GM19467 (cell line): Measurements from ENCODE around the gene SNAPC1.
A peak's percentile ranks its signal among the peaks of the same experiment; 100 is the strongest.
"Not testable (repeated sequence)": the region's sequence is repeated elsewhere in the genome, so short reads cannot be mapped to it uniquely, and the experiment has no call there.

Source experiments
- ATAC-seq: cut with Tn5 transposase; IDR thresholded peaks from one replicate; pipeline ENCODE4 v1.9.1; 2021; ENCODE audit warnings: mild to moderate bottlenecking, moderate library complexity; ENCODE audit not compliant: unreplicated experiment

Gene SNAPC1

GRCh38 chr14:61761959-61762786 lies at the start of gene SNAPC1:
SNAPC1 (plus strand) TSS chr14:61762420; CDS start chr14:61762461, 41 bp downstream.
- peak; percentile 99 for ATAC-seq

GRCh38 chr14:61713724-61714437 lies 48.3 kb upstream of the SNAPC1 start:
- no peak for ATAC-seq

- no peak for ATAC-seq
Observed at GRCh38 chr14:61716956-61717355, 45.3 kb upstream of the SNAPC1 start.

GRCh38 chr14:61718039-61718438 lies 44.2 kb upstream of the SNAPC1 start:
- ATAC-seq, result no peak

GRCh38 chr14:61719344-61720293 lies 42.6 kb upstream of the SNAPC1 start:
- ATAC-seq, result no peak

- no peak for ATAC-seq
Observed at GRCh38 chr14:61720294-61720661, 41.9 kb upstream of the SNAPC1 start.

- ATAC-seq, result no peak
Observed at GRCh38 chr14:61720741-61721140, 41.5 kb upstream of the SNAPC1 start.

- no peak for ATAC-seq
Observed at GRCh38 chr14:61724133-61724532, 38.1 kb upstream of the SNAPC1 start.

- ATAC-seq, result no peak
Observed at GRCh38 chr14:61726778-61727658, 35.2 kb upstream of the SNAPC1 start.

GRCh38 chr14:61730756-61731373 lies 31.4 kb upstream of the SNAPC1 start:
- ATAC-seq, result no peak

GRCh38 chr14:61733972-61734371 lies 28.2 kb upstream of the SNAPC1 start:
- ATAC-seq, result no peak

GRCh38 chr14:61736751-61737150 lies 25.5 kb upstream of the SNAPC1 start:
- ATAC-seq, result no peak

GRCh38 chr14:61737915-61738314 lies 24.3 kb upstream of the SNAPC1 start:
- no peak for ATAC-seq

- no peak for ATAC-seq
Observed at GRCh38 chr14:61739133-61739532, 23.1 kb upstream of the SNAPC1 start.

GRCh38 chr14:61742371-61742770 lies 19.8 kb upstream of the SNAPC1 start:
- no peak for ATAC-seq

GRCh38 chr14:61744238-61744637 lies 18.0 kb upstream of the SNAPC1 start:
- ATAC-seq, result no peak

GRCh38 chr14:61746346-61746745 lies 15.9 kb upstream of the SNAPC1 start:
- ATAC-seq, result not testable (repeated sequence)

GRCh38 chr14:61746881-61747280 lies 15.3 kb upstream of the SNAPC1 start:
- ATAC-seq, result no peak

- no peak for ATAC-seq
Observed at GRCh38 chr14:61747342-61747741, 14.9 kb upstream of the SNAPC1 start.

- ATAC-seq, result no peak
Observed at GRCh38 chr14:61749264-61749663, 13.0 kb upstream of the SNAPC1 start.
